ENCODE results near the gene USP12.
"Not testable (repeated sequence)": the region's sequence is repeated elsewhere in the genome, so short reads cannot be mapped to it uniquely, and the experiment has no call there.

USP12 gene

DNA sequence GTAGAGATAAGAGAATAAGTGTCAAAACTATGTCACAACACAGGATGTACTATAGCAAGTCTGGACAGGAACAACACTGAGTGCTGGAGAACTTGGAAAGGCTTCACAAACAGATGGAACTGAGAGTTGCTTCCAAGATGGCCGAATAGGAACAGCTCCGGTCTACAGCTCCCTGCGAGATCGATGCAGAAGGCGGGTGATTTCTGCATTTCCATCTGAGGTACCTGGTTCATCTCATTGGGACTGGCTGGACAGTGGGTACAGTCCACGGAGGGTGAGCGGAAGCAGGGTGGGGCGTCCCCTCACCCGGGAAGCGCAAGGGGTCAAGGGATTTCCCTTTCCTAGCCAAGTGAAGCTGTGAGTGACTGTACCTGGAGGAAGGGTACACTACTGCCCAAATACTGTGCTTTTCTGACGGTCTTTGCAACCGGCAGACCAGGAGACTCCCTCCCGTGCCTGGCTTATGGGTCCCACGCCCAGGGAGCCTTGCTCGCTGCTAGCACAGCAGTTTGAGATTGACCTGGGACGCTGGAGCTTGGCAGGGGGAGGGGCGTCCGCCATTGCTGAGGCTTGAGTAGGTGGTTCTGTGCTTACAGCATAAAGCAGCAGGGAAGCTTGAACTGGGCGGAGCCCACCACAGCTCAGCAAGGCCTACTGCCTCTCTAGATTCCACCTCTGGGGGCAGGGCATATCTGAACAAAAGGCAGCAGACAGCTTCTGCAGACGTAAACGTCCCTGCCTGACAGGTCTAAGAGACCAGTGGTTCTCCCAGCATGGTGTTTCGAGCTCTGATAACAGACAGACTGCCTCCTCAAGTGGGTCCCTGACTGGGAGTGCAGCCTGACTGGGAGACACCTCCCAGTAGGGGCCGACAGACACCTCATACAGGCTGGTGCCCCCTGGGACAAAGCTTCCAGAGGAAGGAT lies 46.0 kb downstream of the USP12 start:
- in situ Hi-C loops (cut with HindIII; ENCODE audit: low sequenced_read_pairs), result no loop called here
- TF ChIP-seq, protein P1, sequence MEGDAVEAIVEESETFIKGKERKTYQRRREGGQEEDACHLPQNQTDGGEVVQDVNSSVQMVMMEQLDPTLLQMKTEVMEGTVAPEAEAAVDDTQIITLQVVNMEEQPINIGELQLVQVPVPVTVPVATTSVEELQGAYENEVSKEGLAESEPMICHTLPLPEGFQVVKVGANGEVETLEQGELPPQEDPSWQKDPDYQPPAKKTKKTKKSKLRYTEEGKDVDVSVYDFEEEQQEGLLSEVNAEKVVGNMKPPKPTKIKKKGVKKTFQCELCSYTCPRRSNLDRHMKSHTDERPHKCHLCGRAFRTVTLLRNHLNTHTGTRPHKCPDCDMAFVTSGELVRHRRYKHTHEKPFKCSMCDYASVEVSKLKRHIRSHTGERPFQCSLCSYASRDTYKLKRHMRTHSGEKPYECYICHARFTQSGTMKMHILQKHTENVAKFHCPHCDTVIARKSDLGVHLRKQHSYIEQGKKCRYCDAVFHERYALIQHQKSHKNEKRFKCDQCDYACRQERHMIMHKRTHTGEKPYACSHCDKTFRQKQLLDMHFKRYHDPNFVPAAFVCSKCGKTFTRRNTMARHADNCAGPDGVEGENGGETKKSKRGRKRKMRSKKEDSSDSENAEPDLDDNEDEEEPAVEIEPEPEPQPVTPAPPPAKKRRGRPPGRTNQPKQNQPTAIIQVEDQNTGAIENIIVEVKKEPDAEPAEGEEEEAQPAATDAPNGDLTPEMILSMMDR (IDR thresholded peaks at IDR 0.05; ENCODE audit: low read depth, low read length), result no peak
- H3K4me3 ChIP-seq (ENCODE audit: low read depth, low read length), result no peak overlapping the region
- DNase-seq (ENCODE audit: low read depth, low spot score), result no peak

DNA sequence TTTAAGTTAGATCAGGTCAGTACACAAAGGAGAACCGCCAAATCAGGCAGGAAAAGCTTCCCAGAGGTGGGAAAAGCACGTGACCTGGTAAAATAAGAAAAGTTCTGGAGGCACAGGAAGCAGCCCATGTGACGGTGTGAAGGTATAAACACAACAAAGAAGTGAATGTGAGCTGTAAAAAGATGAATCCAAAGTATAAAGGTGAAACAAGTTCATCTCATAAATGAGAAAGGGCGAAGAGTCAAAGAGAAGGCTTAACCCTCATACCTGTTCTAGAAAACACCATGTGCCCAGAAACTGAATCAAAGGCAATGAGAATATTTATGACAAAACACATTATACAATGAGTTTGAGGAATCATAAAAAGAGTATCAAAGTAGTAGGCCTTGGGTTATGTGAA lies 47.0 kb downstream of the USP12 start:
- no peak overlapping the region for H3K4me3 ChIP-seq (ENCODE audit: low read depth, low read length)
- TF ChIP-seq, protein P1 (IDR thresholded peaks at IDR 0.05; ENCODE audit: low read depth, low read length), result no peak
- no peak for DNase-seq (ENCODE audit: low read depth, low spot score)
- in situ Hi-C loops (cut with HindIII; ENCODE audit: low sequenced_read_pairs), result no loop called here

DNA sequence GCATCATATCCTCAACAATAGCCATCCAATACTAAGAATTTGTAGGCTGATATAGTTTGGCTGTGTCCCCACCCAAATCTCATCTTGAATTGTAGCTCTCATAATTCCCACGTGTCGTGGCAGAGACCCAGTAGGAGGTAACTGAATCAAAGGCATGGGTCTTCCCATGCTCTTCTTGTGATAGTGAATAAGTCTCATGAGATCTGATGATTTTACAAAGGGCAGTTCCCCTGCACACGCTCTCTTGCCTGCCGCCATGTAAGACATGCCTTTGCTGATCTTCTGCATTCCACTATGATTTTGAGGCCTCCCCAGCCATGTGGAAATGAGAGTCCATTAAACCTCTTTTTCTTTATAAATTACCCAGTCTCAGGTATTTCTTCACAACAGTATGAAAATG lies 48.2 kb downstream of the USP12 start:
- DNase-seq (ENCODE audit: low read depth, low spot score); in situ Hi-C loops (cut with HindIII; ENCODE audit: low sequenced_read_pairs); H3K4me3 ChIP-seq (ENCODE audit: low read depth, low read length): not testable (repeated sequence)

DNA sequence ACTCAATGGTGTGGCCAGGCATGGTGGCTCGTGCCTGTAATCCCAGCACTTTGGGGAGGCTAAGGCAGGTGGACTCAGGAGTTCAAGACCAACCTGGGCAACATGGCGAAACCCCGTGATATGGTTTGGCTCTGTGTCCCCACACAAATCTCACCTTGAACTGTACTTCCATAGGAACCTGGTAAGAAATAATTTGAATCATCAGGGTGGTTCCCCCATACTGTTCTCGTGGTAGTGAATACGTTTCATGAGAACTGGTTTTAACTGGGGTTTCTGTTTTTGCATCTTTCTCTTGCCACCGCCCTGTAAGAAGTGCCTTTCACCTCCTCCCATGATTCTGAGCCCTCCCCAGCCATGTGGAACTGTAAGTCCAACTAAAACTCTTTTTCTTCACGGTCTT lies 49.6 kb downstream of the USP12 start:
- TF ChIP-seq, protein P1 (IDR thresholded peaks at IDR 0.05; ENCODE audit: low read depth, low read length), result no peak
- no peak for DNase-seq (ENCODE audit: low read depth, low spot score)
- in situ Hi-C loops (cut with HindIII; ENCODE audit: low sequenced_read_pairs), result no loop called here
- no peak overlapping the region for H3K4me3 ChIP-seq (ENCODE audit: low read depth, low read length)

DNA sequence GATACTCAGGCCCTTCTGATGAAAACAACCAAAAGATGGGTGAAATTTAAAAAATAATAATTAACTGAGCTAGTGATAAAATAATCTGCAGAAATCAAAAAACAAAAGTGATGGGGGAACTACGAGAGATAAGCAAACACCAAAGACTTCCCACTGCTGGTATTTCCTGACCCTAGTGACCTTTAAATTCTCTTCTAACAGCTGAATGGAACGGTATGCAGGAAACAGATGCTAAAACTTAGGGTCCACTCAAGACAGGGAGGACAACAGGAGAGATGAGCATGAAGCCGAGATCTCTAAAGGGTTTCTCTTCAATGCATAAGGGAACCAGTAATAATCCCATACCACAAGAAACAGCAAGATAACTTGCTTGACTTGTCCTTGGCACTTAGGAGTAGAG lies 50.8 kb downstream of the USP12 start:
- no peak overlapping the region for H3K4me3 ChIP-seq (ENCODE audit: low read depth, low read length)
- in situ Hi-C loops (cut with HindIII; ENCODE audit: low sequenced_read_pairs), result no loop called here

DNA sequence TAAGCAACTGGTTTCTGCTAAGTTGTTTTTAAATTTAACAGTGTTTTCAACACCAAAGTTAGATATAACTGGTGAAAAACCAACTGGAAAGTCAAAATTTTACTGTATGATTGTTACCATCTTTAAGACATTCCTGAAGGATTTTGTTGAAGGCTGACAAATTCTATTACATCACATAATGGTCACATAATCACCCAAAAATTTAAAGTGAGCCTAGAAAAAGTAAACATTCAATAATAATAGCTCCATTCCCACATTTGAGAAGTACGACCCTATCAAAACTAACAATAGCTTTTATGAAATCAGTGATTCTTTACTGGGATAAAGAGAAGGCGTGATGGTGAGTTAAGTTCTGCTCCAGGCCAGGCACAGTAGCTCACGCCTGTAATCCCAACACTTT lies 51.6 kb downstream of the USP12 start:
- TF ChIP-seq, protein P1 (IDR thresholded peaks at IDR 0.05; ENCODE audit: low read depth, low read length), result no peak
- H3K4me3 ChIP-seq (ENCODE audit: low read depth, low read length), result no peak overlapping the region
- no peak for DNase-seq (ENCODE audit: low read depth, low spot score)
- in situ Hi-C loops (cut with HindIII; ENCODE audit: low sequenced_read_pairs), result no loop called here

More for the DNA sequence above, 50.8 kb downstream of the USP12 start:
- peak; percentile 11 for DNase-seq (ENCODE audit: low read depth, low spot score)
- TF ChIP-seq, protein P1 (IDR thresholded peaks at IDR 0.05; ENCODE audit: low read depth, low read length), result no peak

DNA sequence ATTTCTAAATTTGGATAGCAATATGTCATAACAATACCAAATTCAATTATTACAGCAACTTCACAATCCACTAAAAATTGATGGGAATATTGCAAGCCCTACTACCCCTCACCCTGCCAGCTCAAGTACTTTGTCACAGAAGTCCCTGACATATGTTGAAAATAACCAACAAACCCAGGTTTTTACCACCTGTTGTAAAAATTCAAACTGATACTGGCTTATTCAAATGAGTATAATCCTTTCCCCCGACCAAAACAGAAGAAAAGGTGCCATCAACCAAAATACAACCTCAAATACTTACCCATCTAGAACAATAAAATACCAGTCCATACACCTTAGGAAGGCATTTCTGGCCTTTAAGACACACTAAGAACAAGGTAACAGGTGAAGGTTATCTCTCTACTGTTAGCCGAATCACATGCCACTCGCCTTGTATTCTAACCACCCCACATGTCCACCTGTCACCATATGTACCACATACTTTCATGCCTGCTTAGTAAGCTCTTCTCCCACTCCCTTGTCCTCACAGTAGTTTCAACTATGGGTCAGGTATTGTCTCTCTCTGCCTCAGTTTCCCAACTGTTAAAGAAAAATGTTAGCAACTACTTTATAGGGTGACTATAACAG lies 53.1 kb downstream of the USP12 start:
- TF ChIP-seq, protein P1 (IDR thresholded peaks at IDR 0.05; ENCODE audit: low read depth, low read length), result no peak

More for the DNA sequence above, 53.1 kb downstream of the USP12 start:
- no peak for DNase-seq (ENCODE audit: low read depth, low spot score)
- in situ Hi-C loops (cut with HindIII; ENCODE audit: low sequenced_read_pairs), result no loop called here
- H3K4me3 ChIP-seq (ENCODE audit: low read depth, low read length), result no peak overlapping the region
